ENCODE results near the gene SMC4. TPM values are rescaled to one million over a fixed set of nuclear protein-coding genes. Genes with fewer than 3 reads are reported as not detected.

Gene SMC4
- total and polyA plus RNA-seq, 2 experiments from 2014 or later, result 49.6 to 55.4 TPM

DNA sequence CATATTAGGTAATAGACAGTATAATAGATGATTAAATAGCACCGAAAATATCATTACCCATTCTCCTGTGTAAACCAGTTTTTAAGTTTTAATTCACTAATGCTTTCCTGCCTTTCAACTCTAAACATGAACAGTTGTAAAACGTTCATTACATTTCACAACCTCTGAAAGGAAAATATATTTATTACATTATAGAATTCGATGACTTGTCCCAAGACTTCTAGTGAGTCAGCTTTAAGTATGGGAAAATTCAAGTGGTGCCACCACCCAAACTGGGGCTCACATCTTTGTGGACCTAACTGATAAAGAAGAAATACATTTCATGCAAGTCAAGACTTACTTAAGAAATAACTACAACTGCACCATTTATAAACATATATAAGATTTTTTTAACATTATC, 48.1 kb downstream of the SMC4 start:
- TF ChIP-seq EZH2phosphoT487 (IDR thresholded peaks at IDR 0.05; ENCODE audit: low read depth, severe bottlenecking, unreplicated experiment) (no peak), EZH2 (IDR thresholded peaks at IDR 0.05; ENCODE audit: borderline replicate concordance) (no peak)
- TF ChIP-seq, protein P1, sequence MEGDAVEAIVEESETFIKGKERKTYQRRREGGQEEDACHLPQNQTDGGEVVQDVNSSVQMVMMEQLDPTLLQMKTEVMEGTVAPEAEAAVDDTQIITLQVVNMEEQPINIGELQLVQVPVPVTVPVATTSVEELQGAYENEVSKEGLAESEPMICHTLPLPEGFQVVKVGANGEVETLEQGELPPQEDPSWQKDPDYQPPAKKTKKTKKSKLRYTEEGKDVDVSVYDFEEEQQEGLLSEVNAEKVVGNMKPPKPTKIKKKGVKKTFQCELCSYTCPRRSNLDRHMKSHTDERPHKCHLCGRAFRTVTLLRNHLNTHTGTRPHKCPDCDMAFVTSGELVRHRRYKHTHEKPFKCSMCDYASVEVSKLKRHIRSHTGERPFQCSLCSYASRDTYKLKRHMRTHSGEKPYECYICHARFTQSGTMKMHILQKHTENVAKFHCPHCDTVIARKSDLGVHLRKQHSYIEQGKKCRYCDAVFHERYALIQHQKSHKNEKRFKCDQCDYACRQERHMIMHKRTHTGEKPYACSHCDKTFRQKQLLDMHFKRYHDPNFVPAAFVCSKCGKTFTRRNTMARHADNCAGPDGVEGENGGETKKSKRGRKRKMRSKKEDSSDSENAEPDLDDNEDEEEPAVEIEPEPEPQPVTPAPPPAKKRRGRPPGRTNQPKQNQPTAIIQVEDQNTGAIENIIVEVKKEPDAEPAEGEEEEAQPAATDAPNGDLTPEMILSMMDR (IDR thresholded peaks at IDR 0.05; ENCODE audit: poor library complexity), result no peak
- H3K36me3 ChIP-seq (replicated peaks; ENCODE audit: insufficient read depth, low read depth), result no peaks in the 10 kb centered on the region
- DNase-seq (ENCODE audit: low spot score), result no peak
- H3K4me1 ChIP-seq (ENCODE audit: insufficient read depth), result peaks cover 4% of the 10 kb centered on the region
- H3K9me3 ChIP-seq (ENCODE audit: low read depth), result no peaks in the 10 kb centered on the region
- no peaks in the 10 kb centered on the region for H3K27me3 ChIP-seq
- H3K27ac ChIP-seq, result no peak overlapping the region
- H3K4me3 ChIP-seq, result peak overlapping the region; percentile 64
- no peaks in the 10 kb centered on the region for H4K20me1 ChIP-seq (ENCODE audit: insufficient read depth, poor library complexity, severe bottlenecking)
- H2AFZ ChIP-seq, result no peak overlapping the region
- 56% methylated on average over 3 of the region's 3 CpGs for WGBS (ENCODE audit: low lambda C conversion rate, missing lambda C conversion rate)
- H3K9me2 ChIP-seq (replicated peaks; ENCODE audit: insufficient read depth), result no peaks in the 10 kb centered on the region
- H3K79me2 ChIP-seq, result peaks cover 56% of the 10 kb centered on the region
- H3K4me2 ChIP-seq, result peak overlapping the region; percentile 83

DNA sequence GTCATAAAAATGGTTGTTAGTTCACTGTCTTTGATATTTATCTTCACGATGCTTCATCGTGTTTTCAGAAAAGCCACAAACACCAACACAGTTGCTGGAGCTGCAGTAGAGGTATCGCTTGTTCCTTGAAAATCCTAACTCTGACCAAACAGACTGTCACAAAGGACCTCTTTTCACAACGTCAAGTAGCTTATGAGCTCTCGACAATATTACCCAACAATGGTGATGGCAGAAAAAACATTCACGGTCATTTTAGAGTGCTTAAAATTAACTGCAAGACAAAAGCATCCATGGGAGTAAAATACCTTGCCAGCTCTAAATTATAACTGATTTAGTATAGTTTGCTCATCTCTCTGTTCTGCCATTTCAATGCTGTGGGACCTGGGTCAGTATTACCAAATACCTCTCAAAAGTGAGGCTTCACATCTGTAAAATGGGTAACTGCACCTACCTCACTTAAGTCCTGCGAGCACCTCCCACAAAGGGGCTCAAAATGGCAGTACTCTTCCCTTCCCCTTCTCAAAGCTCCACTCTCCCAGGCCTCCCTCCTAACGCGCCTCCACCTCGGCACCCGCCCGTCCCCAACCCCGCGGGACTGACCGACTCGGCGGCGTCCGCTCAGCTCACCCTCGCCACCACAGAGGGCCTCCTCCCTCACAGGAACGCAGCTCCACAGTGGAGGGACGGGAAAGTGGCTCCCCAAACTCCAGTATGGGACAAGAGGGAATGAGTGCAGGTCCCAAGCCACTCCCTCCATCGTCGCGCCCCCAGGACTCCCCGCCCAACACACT, 49.6 kb downstream of the SMC4 start:
- 1% methylated on average over 26 of the region's 26 CpGs for WGBS (ENCODE audit: low lambda C conversion rate, missing lambda C conversion rate)
- H3K79me2 ChIP-seq, result peaks cover 45% of the 10 kb centered on the region
- DNase-seq (ENCODE audit: low spot score), result no peak

GRCh38 chr3:160449636-160450598, 50.5 kb downstream of the SMC4 start, which contains the start of gene TRIM59:
Gene TRIM59 (minus strand): TSS chr3:160449786. CDS start chr3:160439183, 10,603 bp downstream.
- Histone ChIP-seq H3K4me1 (ENCODE audit: insufficient read depth) (peaks cover 4% of the 10 kb centered on the region), H3K79me2 (peaks cover 37% of the 10 kb centered on the region), H3K27ac (peak within 1 kb of the TSS; percentile 87), H3K27me3 (no peaks in the 10 kb centered on the region), H3K4me2 (peak within 1 kb of the TSS; percentile 83), H3K36me3 (replicated peaks; ENCODE audit: insufficient read depth, low read depth) (no peaks in the 10 kb centered on the region), H2AFZ (peak within 1 kb of the TSS; percentile 93), H3K4me3 (peak within 1 kb of the TSS; percentile 64), H3K9me3 (ENCODE audit: low read depth) (no peaks in the 10 kb centered on the region), H3K9me2 (replicated peaks; ENCODE audit: insufficient read depth) (no peaks in the 10 kb centered on the region), H4K20me1 (ENCODE audit: insufficient read depth, poor library complexity, severe bottlenecking) (no peaks in the 10 kb centered on the region)
- DNase-seq (ENCODE audit: low spot score), result peak; percentile 98
- 4% methylated on average over 71 of the region's 71 CpGs for WGBS (ENCODE audit: low lambda C conversion rate, missing lambda C conversion rate)
- no peak for TF ChIP-seq EZH2 (IDR thresholded peaks at IDR 0.05; ENCODE audit: borderline replicate concordance)

More for the DNA sequence above, 49.6 kb downstream of the SMC4 start:
- H3K9me2 ChIP-seq (replicated peaks; ENCODE audit: insufficient read depth), result no peaks in the 10 kb centered on the region
- TF ChIP-seq EZH2 (IDR thresholded peaks at IDR 0.05; ENCODE audit: borderline replicate concordance), result no peak
- TF ChIP-seq, protein P1 (IDR thresholded peaks at IDR 0.05; ENCODE audit: poor library complexity), result peak; percentile 15
- H3K4me2 ChIP-seq, result peak overlapping the region; percentile 83
- H4K20me1 ChIP-seq (ENCODE audit: insufficient read depth, poor library complexity, severe bottlenecking), result no peaks in the 10 kb centered on the region
- H3K27ac ChIP-seq, result peak overlapping the region; percentile 82
- H3K9me3 ChIP-seq (ENCODE audit: low read depth), result no peaks in the 10 kb centered on the region
- no peaks in the 10 kb centered on the region for H3K27me3 ChIP-seq
- peak overlapping the region; percentile 64 for H3K4me3 ChIP-seq
- peaks cover 4% of the 10 kb centered on the region for H3K4me1 ChIP-seq (ENCODE audit: insufficient read depth)
- H3K36me3 ChIP-seq (replicated peaks; ENCODE audit: insufficient read depth, low read depth), result no peaks in the 10 kb centered on the region
- H2AFZ ChIP-seq, result peak overlapping the region; percentile 70

All from hepatocyte (in vitro differentiated cells).